WTC11 (cell line): Measurements from ENCODE around the gene VWA2. TPM values are rescaled to one million over a fixed set of nuclear protein-coding genes. Genes with fewer than 3 reads are reported as not detected.

ENCODE experiments used
- ATAC-seq: fragments of 200-7000 bp; cut with Tn5 transposase; 2 replicates; pipeline ENCODE4 v1.10.0; 2021; ENCODE audit warnings: mild to moderate bottlenecking, moderate library complexity
- CTCF ChIA-PET: fragments of 300-600 bp; sonication (Branson Sonifier 250); formaldehyde crosslinking; loops from one replicate; lab custom pipeline; 2021; ENCODE audit warnings: antibody characterized with exemption; lab: Charles Lee
- POLR2A ChIA-PET: fragments of 350-600 bp; sonication (Branson Sonifier 250); formaldehyde crosslinking; loops from one replicate; lab custom pipeline; 2021; ENCODE audit warnings: antibody characterized with exemption; lab: Charles Lee
- DNase-seq: peaks from one replicate; pipeline ENCODE4 v3.0.0; 2021; ENCODE audit warnings: low spot score
- H3K27ac Mint-ChIP-seq: 2 replicates; pipeline ENCODE4 v1.8.0; 2021; ENCODE audit warnings: mixed read lengths
- H3K27me3 Mint-ChIP-seq: 2 replicates; pipeline ENCODE4 v1.8.0; 2021; ENCODE audit warnings: low read depth, mild to moderate bottlenecking, moderate library complexity, mixed read lengths
- H3K36me3 Mint-ChIP-seq: 2 replicates; pipeline ENCODE4 v1.8.0; 2021; ENCODE audit warnings: mixed read lengths
- H3K4me1 Mint-ChIP-seq: 2 replicates; pipeline ENCODE4 v1.8.0; 2022; ENCODE audit warnings: mixed read lengths
- H3K4me3 Mint-ChIP-seq: 2 replicates; pipeline ENCODE4 v1.8.0; 2021; ENCODE audit warnings: mild to moderate bottlenecking, moderate library complexity, mixed read lengths
- H3K9me3 Mint-ChIP-seq: 2 replicates; pipeline ENCODE4 v1.8.0; 2021; ENCODE audit warnings: mixed read lengths
- ATF3 ChIP-seq: sonication (generic); formaldehyde crosslinking; conservative IDR thresholded peaks from 2 replicates; pipeline ENCODE4 v1.8.1; 2022; ENCODE audit warnings: mild to moderate bottlenecking, missing genetic modification reagents
- CBFB ChIP-seq: sonication (generic); formaldehyde crosslinking; IDR thresholded peaks from 2 replicates; pipeline ENCODE4 v1.8.1; 2022; ENCODE audit warnings: mild to moderate bottlenecking, low read depth, missing genetic modification reagents
- CREB1 ChIP-seq: sonication (generic); formaldehyde crosslinking; IDR thresholded peaks from 2 replicates; pipeline ENCODE4 v1.8.0; 2023; ENCODE audit warnings: mild to moderate bottlenecking, missing genetic modification reagents
- EMX1 ChIP-seq: fragments of 250-450 bp; sonication (Bioruptor Pico); IDR thresholded peaks from 2 replicates; pipeline ENCODE4 v1.8.0; 2021; ENCODE audit warnings: mild to moderate bottlenecking
- FOXP1 ChIP-seq: sonication (generic); formaldehyde crosslinking; IDR thresholded peaks from 2 replicates; pipeline ENCODE4 v1.8.0; 2022; ENCODE audit warnings: missing genetic modification reagents, mild to moderate bottlenecking, moderate library complexity, borderline replicate concordance
- GABPB1 ChIP-seq: sonication (generic); formaldehyde crosslinking; IDR thresholded peaks from 2 replicates; pipeline ENCODE4 v1.8.1; 2023; ENCODE audit warnings: mild to moderate bottlenecking, missing genetic modification reagents
- GRHL2 ChIP-seq: fragments of 250-450 bp; sonication (Bioruptor Pico); IDR thresholded peaks from 2 replicates; pipeline ENCODE4 v1.8.0; 2022; ENCODE audit warnings: mild to moderate bottlenecking, moderate library complexity; ENCODE audit not compliant: insufficient replicate concordance, severe bottlenecking
- HMGA2 ChIP-seq: fragments of 250-450 bp; sonication (Bioruptor Pico); IDR thresholded peaks from 2 replicates; pipeline ENCODE4 v1.4.0; 2021; ENCODE audit warnings: mild to moderate bottlenecking, moderate library complexity
- HMGXB4 ChIP-seq: sonication (generic); formaldehyde crosslinking; IDR thresholded peaks from 2 replicates; pipeline ENCODE4 v1.8.1; 2023; ENCODE audit warnings: mild to moderate bottlenecking, moderate library complexity, missing genetic modification reagents
- JAZF1 ChIP-seq: fragments of 250-450 bp; sonication (Bioruptor Pico); IDR thresholded peaks from 2 replicates; pipeline ENCODE4 v1.9.0; 2021; ENCODE audit warnings: moderate library complexity, mild to moderate bottlenecking, inconsistent platforms
- JUN ChIP-seq: sonication (generic); formaldehyde crosslinking; IDR thresholded peaks from 2 replicates; pipeline ENCODE4 v1.8.0; 2023; ENCODE audit warnings: mild to moderate bottlenecking, missing genetic modification reagents
- NFE2L1 ChIP-seq: sonication (generic); formaldehyde crosslinking; IDR thresholded peaks from 2 replicates; pipeline ENCODE4 v1.8.1; 2023; ENCODE audit warnings: missing genetic modification reagents
- NR2C2 ChIP-seq: sonication (generic); formaldehyde crosslinking; IDR thresholded peaks from 2 replicates; pipeline ENCODE4 v1.8.0; 2022; ENCODE audit warnings: mild to moderate bottlenecking, missing genetic modification reagents
- NR3C1 ChIP-seq: sonication (generic); formaldehyde crosslinking; conservative IDR thresholded peaks from 2 replicates; pipeline ENCODE4 v1.8.1; 2023; ENCODE audit warnings: low read depth, mild to moderate bottlenecking, missing genetic modification reagents
- PRRX2 ChIP-seq: fragments of 250-450 bp; sonication (Bioruptor Pico); IDR thresholded peaks from 2 replicates; pipeline ENCODE4 v1.8.0; 2021; ENCODE audit warnings: mild to moderate bottlenecking
- RELA ChIP-seq: sonication (generic); formaldehyde crosslinking; IDR thresholded peaks from 2 replicates; pipeline ENCODE4 v1.8.1; 2022; ENCODE audit warnings: missing genetic modification reagents, mild to moderate bottlenecking, borderline replicate concordance
- SMAD4 ChIP-seq: sonication (generic); formaldehyde crosslinking; IDR thresholded peaks from 2 replicates; pipeline ENCODE4 v1.8.0; 2022; ENCODE audit warnings: mild to moderate bottlenecking, missing genetic modification reagents
- SOX15 ChIP-seq: fragments of 250-450 bp; sonication (Bioruptor Pico); IDR thresholded peaks from 2 replicates; pipeline ENCODE4 v1.9.0; 2021; ENCODE audit warnings: mild to moderate bottlenecking
- TP53 ChIP-seq: sonication (generic); formaldehyde crosslinking; IDR thresholded peaks from 2 replicates; pipeline ENCODE4 v1.8.1; 2023; ENCODE audit warnings: mild to moderate bottlenecking, missing genetic modification reagents
- USF1 ChIP-seq: sonication (generic); formaldehyde crosslinking; IDR thresholded peaks from 2 replicates; pipeline ENCODE4 v1.8.0; 2022; ENCODE audit warnings: mild to moderate bottlenecking, missing genetic modification reagents
- ZMAT4 ChIP-seq: fragments of 250-450 bp; sonication (Bioruptor Pico); IDR thresholded peaks from 2 replicates; pipeline ENCODE4 v1.9.0; 2021; ENCODE audit warnings: mild to moderate bottlenecking
- ZNF232 ChIP-seq: sonication (generic); formaldehyde crosslinking; IDR thresholded peaks from 2 replicates; pipeline ENCODE4 v1.8.0; 2022; ENCODE audit warnings: mild to moderate bottlenecking, missing genetic modification reagents
- ZNF671 ChIP-seq: fragments of 250-450 bp; sonication (Bioruptor Pico); IDR thresholded peaks from 2 replicates; pipeline ENCODE4 v1.8.0; 2021; ENCODE audit warnings: mild to moderate bottlenecking
- total RNA-seq: library from RNA; stranded (reverse); gene quantifications from 3 replicates; pipeline ENCODE4 v1.2.3, GENCODE V29; 2021
- TF ChIP-seq, protein P1 (sequence below): sonication (generic); formaldehyde crosslinking; IDR thresholded peaks from 2 replicates; pipeline ENCODE4 v1.8.1; 2022; ENCODE audit warnings: missing genetic modification reagents, borderline replicate concordance
- TF ChIP-seq, protein P2 (sequence below): fragments of 200-600 bp; IDR thresholded peaks from 2 replicates; pipeline ENCODE4 v1.8.0; 2022; ENCODE audit warnings: antibody characterized with exemption
- TF ChIP-seq, protein P3 (sequence below): fragments of 250-450 bp; sonication (Bioruptor Pico); conservative IDR thresholded peaks from 2 replicates; pipeline ENCODE4 v1.9.0; 2021; ENCODE audit warnings: mild to moderate bottlenecking

The VWA2 gene
- total RNA-seq, 1 experiment from 2014 or later, result 2.1 TPM

GRCh38 chr10:114305521-114305925 lies 66.5 kb downstream of the VWA2 start (continued):
- TF ChIP-seq, protein P1, sequence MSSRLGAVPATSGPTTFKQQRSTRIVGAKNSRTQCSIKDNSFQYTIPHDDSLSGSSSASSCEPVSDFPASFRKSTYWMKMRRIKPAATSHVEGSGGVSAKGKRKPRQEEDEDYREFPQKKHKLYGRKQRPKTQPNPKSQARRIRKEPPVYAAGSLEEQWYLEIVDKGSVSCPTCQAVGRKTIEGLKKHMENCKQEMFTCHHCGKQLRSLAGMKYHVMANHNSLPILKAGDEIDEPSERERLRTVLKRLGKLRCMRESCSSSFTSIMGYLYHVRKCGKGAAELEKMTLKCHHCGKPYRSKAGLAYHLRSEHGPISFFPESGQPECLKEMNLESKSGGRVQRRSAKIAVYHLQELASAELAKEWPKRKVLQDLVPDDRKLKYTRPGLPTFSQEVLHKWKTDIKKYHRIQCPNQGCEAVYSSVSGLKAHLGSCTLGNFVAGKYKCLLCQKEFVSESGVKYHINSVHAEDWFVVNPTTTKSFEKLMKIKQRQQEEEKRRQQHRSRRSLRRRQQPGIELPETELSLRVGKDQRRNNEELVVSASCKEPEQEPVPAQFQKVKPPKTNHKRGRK, result no peak
- TF ChIP-seq RELA (CRISPR knock-in tag) (no peak), SMAD4 (CRISPR knock-in tag) (no peak), NR2C2 (CRISPR knock-in tag) (no peak), ATF3 (no peak), HMGXB4 (CRISPR knock-in tag) (no peak), NR3C1 (CRISPR knock-in tag) (no peak), CBFB (no peak), NFE2L1 (CRISPR knock-in tag) (no peak), CREB1 (CRISPR knock-in tag) (no peak), SOX15 (CRISPR knock-in tag) (no peak), JUN (CRISPR knock-in tag) (no peak), PRRX2 (CRISPR knock-in tag) (no peak), EMX1 (no peak)
- TF ChIP-seq, protein P2, sequence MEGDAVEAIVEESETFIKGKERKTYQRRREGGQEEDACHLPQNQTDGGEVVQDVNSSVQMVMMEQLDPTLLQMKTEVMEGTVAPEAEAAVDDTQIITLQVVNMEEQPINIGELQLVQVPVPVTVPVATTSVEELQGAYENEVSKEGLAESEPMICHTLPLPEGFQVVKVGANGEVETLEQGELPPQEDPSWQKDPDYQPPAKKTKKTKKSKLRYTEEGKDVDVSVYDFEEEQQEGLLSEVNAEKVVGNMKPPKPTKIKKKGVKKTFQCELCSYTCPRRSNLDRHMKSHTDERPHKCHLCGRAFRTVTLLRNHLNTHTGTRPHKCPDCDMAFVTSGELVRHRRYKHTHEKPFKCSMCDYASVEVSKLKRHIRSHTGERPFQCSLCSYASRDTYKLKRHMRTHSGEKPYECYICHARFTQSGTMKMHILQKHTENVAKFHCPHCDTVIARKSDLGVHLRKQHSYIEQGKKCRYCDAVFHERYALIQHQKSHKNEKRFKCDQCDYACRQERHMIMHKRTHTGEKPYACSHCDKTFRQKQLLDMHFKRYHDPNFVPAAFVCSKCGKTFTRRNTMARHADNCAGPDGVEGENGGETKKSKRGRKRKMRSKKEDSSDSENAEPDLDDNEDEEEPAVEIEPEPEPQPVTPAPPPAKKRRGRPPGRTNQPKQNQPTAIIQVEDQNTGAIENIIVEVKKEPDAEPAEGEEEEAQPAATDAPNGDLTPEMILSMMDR, result no peak

DNA sequence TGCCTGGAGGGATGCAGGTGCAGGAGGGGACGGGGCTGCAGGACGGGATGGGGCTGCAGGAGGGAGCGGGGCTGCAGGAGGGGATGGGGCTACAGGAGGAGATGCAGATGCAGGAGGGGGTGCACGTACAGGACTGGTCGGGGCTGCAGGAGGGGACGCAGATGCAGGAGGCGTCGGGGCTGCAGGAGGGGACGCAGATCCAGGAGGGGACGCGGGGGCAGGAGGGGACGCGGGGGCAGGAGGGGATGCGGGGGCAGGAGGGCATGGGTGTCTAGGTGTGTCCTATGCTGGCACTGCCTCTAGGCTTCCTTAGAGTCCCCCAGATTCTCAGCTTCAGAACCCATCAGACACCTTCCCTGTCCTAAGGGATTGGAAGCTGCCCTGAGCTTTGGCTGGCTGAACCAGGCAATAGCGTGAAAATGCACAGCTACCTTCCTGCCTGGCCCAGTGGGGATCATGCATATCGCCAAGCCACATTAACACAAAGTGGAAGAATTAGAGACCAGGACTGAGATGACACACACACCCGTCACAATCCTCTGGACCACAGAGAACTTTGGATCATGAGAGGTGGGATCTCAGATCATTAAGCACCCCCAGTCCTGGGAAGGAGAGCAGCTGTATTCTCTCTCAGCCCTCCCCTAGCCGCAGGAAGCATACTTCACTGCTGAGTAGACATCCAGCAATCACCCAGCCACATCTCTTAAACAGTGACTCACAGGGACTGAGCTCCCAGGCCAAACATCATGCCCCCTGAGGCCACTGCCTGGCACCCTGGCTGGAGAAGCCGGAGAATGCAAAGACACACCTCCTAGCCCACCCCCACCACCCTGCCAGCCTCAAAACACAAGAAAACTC lies 67.3 kb downstream of the VWA2 start:
- no peak for DNase-seq
- 0 out of 2 replicates have a peak, but pooled peaks cover 3% of the 10 kb centered on the region for H3K27me3 Mint-ChIP-seq
- H3K4me3 Mint-ChIP-seq, result no peak overlapping the region
- H3K36me3 Mint-ChIP-seq, result no peaks in the 10 kb centered on the region
- no peak overlapping the region for H3K27ac Mint-ChIP-seq
- TF ChIP-seq TP53 (CRISPR knock-in tag) (no peak), USF1 (CRISPR knock-in tag) (no peak), ZNF671 (CRISPR knock-in tag) (no peak), ZMAT4 (CRISPR knock-in tag) (no peak), FOXP1 (CRISPR knock-in tag) (no peak), GRHL2 (CRISPR knock-in tag) (no peak), ZNF232 (CRISPR knock-in tag) (no peak), GABPB1 (CRISPR knock-in tag) (no peak), HMGA2 (no peak), CREB1 (CRISPR knock-in tag) (no peak), HMGXB4 (CRISPR knock-in tag) (no peak), JAZF1 (CRISPR knock-in tag) (no peak)
- TF ChIP-seq, protein P3, sequence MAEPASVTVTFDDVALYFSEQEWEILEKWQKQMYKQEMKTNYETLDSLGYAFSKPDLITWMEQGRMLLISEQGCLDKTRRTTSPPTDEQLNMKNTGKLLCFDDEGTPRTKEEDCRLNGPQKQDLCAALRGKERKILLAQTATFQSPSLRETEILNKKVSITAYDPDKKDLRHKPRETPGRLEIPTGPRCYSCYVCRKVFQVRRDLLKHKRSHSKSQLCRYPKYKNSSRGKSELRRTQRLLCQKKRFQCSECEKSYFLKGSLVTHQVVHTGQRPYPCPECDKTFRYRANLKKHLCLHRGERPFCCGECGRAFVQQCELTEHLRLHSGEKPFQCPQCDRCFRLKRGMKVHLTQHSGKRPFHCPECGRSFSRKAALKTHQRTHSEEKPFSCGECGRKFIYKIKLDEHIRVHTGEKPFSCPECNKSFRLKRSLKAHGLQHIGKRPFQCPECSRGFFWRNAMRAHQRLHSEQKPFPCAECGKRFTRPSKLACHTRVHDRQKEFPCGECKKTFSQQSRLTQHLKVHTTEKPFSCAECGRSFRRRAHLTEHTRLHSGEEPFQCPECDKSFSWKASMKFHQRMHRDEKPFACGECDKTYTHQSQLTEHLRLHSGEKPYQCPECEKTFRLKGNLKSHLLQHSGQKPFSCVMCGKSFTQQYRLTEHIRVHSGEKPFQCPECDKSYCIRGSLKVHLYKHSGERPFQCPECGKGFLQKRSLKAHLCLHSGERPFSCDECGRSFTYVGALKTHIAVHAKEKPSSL, result no peak
- no peak for ATAC-seq
- no peaks in the 10 kb centered on the region for H3K9me3 Mint-ChIP-seq
- CTCF ChIA-PET, result interaction anchor here (0.7 to 2.5 kb wide), 5 partner anchors 80 to 397 kb away, joined by 3 to 9 read pairs (median 3); no protein-coding TSS in a partner anchor
- POLR2A ChIA-PET, result no interaction called here
- H3K4me1 Mint-ChIP-seq, result peaks cover 5% of the 10 kb centered on the region
